AG09319 (cell line): ENCODE results near the gene LGR6.

Source experiments
- DNase-seq: peaks from one replicate; pipeline ENCODE4 v3.0.0-alpha.2; 2010; ENCODE audit warnings: low read depth; ENCODE audit errors: extremely low read depth
- TF ChIP-seq, protein P1 (sequence below): IDR thresholded peaks from 2 replicates; pipeline ENCODE4 v1.5.1; 2011; ENCODE audit warnings: low read depth, mild to moderate bottlenecking, inconsistent platforms, low read length, moderate library complexity

LGR6 gene

DNA sequence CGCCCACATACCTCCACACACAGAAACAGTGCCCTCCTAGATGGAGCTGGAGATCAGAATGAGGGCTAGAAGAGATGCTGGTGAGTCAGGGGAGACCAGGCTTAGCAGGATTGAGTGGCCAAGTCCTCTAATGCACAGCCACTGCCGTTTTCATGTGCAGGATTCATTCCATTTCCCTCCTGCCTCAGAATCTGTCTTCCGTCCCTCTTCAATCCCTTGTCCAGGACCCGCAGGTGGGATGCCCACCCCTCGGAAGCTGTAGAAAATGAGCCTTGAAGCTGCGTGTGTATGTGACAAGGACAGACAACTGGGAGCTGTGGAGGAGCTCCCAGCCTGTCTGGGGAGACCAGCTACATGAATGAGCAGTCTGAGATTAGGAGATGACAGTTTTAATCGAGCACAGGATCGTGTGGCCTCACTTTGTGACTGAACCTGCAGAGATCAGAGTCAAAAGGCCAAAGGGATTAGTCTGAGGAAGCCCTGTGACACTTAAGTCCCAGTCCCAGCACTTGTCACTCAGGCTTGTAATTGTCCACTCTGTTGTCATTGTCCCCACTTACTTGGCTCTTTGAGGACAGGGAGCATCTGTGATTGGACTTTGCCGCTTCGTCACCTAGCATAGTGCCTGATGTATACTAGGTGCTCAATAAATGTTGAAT is 22.0 kb downstream of the LGR6 start:
- no peak for DNase-seq
- TF ChIP-seq, protein P1, sequence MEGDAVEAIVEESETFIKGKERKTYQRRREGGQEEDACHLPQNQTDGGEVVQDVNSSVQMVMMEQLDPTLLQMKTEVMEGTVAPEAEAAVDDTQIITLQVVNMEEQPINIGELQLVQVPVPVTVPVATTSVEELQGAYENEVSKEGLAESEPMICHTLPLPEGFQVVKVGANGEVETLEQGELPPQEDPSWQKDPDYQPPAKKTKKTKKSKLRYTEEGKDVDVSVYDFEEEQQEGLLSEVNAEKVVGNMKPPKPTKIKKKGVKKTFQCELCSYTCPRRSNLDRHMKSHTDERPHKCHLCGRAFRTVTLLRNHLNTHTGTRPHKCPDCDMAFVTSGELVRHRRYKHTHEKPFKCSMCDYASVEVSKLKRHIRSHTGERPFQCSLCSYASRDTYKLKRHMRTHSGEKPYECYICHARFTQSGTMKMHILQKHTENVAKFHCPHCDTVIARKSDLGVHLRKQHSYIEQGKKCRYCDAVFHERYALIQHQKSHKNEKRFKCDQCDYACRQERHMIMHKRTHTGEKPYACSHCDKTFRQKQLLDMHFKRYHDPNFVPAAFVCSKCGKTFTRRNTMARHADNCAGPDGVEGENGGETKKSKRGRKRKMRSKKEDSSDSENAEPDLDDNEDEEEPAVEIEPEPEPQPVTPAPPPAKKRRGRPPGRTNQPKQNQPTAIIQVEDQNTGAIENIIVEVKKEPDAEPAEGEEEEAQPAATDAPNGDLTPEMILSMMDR, result no peak

DNA sequence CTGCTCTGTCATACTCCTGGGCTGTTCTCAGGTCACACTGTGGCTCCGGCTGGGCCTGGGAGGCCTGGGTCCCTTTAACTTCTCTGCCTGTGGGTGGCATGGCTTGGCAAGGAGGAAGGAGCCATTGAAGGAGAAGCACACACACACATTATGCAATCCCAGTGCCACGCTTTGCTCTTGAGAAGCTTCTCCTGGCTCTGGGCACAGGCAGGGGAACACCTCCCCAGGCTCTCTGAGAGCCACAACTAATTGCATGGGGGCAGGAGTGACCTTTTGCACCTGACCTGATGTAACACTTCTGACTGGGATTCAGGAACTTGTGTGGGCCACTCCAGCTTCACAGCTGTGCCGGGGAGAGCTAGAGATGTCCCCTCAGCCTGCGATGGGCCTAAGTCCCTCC is 23.1 kb downstream of the LGR6 start:
- DNase-seq, result no peak
- TF ChIP-seq, protein P1, result no peak

DNA sequence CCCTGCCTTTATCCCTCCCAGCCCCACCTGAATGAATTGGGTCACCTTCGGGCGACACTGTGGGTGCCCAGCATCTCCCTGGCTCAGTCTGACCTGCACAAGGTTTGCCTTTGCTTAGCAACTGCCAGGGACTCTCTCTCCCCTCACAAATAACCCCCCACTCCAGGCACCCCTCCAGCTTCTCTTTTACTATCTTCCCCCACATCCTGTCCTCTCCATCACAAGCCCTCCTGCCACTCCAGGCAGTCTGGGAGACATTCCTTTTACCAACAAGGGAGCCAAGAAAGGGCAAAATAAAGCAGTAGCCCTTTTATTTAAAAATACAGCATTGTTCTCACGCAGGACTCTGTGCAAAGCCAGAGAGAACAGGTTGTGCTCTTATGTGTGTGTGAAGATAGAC is 23.9 kb downstream of the LGR6 start:
- TF ChIP-seq, protein P1, result no peak

DNA sequence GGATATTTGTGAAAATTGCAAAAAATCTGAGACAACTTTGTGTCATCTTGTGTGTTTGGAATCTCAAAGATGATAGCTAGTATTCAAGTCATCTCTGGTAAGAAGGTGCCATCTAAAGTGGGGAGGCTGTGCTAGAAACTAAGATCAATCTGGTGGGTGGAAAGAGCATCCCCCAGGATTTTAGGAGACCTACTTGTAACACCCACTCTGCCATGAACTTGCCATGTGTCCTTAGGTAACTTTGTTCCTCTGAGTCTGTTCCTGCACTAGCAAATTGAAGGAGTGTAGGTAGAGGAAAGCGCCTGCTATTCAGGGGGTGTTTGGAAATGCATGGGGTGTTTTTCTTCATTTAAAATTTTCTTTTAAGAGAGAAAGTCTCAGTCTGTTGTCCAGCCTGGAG is 24.4 kb downstream of the LGR6 start:
- no peak for DNase-seq
- TF ChIP-seq, protein P1, result no peak

More for the DNA sequence above, 23.9 kb downstream of the LGR6 start:
- DNase-seq, result no peak

DNA sequence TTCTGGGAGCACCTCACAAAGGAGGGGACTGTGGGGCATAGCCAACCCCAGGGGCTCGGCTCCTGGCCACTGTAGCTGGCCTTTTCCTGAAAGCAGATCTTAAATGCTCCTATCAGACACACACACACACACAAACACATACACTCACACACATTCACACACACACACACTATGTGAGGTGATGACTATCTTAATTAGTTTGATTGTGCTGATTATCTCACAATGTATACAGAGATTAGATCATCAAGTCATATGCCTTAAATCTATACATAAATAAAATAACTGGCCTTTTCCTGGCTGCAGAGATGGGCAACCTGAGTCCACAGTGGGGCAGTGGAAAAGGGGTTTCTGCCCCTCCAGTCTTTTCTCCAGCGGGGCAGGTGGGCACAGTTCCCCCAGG is 27.1 kb downstream of the LGR6 start:
- TF ChIP-seq, protein P1, result no peak
- DNase-seq, result no peak

DNA sequence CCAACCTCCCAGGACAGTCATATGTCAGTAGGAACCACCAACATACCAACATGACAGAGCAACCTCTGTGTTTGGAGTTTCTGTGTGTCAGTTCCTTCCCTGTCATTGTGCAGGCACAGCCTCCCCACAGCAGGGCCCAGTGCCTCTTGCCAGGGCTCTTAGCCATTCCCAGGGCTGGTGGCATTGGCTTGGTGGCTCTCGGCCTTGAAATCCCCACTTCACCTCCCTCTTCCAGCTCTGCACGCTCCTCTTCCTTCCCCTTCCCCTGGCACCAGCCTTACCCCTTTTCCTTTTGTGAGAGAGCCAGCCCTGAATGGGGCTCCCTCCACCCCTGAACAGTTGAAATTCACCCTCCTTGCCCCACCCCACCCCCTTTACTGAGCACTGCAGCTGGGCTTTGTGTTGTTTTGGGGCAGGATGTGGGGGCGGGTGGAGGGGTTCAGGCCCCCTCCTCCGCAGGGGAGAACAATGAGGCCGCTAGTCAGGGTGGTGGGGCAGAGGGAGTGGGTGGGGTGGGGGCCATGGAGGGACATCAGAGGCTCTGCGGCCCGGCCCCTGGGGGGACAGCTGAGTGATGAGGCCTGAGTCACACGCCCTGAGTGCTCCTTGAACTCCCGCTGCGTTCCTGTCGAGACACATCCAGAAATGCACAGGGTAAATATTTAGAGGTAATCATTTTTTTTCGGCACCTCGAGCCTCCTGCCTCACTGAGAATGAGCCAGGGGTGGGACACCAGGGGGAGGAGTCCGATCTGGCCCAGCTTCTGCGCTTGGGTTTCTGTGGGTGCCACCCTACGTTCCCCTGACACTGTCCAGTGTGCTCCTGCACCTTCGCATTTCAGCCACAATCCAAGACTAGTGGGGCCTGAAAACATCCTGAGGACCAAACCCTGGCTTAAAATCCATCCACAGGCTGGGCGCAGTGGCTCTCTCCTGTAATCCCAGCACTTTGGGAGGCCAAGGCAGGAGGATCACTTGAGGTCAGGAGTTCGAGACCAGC is 28.6 kb downstream of the LGR6 start:
- DNase-seq, result no peak
- TF ChIP-seq, protein P1, result no peak

DNA sequence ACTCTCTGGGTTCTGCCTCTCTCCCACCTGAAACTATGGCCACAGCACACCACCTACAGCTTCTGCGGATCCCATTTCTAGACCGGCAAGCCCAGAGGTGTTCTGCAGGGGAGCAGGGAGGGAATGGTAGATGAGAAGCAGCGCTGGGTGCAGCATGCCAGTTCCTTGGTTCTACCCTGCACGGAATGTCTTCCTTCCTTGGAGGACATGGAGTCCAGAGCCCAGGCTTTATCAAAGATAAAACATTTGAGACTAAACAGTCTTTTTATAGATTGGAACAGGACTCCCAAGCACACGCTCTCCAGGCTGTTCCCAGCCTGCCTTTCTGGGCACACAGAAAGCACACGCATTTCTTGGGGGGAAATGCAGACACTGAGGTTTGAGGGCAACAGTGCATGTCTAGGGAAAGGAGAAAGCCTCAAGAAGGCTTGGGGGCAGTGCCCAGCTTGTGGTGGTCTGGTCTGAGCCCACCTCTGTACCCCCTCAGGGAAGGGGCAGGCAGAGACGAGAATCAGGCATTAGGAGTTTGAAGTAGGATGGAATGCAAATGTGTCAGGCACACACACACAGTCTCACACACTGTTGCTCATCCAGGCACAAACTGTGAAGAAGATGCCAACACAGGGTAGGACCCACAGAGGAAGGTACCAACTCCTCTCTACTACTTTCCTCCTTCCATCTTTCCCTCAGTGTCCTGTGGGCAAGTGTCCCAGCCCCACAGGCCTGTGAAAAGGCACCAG is 29.7 kb downstream of the LGR6 start:
- TF ChIP-seq, protein P1, result no peak

More for the DNA sequence above, 29.7 kb downstream of the LGR6 start:
- no peak for DNase-seq
